ENCODE data around the gene C2orf42. TPM values are rescaled to one million over a fixed set of nuclear protein-coding genes. Genes with fewer than 3 reads are reported as not detected.

The C2orf42 gene
- total and polyA plus RNA-seq, 2 of the 4 experiments (the other 2 are of a cell fraction) = 7.5 to 31.5 TPM

DNA sequence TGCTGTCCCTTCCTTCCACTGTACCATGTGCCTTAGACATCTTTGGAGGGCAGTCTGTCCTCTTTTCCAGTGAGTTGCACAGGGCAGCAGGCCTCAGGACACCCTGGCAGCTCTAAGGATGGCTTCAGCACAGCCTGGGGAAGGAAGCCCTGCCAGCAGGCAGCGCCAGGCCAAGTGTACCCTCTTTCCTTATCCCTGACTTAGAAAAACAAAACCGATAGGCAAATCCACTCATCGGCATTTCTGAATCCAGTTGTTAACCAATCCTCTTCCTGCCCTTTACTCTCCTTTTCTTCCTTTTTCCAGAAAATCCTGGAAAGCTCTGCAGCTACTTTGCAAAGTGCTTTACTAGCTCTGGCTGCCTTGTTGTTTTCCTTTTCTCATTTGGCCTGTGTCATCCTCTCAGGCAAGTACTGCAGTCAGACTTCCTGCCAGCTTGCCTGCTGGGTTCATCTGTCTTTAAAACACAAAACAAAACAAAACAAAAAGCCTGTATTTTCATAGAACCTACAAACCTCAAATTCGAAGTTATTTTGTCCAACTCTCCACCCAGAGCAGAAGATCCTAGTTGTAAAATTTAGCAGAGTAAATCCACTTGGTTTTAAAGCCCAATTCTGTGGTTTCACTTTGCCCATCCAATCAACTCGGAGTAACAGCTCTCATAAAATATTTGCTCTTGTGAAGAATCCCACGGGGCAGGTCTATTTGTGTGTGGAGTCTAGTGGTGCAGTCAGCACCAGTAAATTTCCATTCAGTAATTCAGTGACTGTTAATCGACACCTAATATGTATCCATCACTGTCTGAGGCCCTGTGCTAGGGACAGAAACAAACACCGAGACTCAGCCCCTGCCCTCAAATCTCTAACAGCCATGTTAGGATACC, 58.3 kb downstream of the C2orf42 start:
- POLR2A ChIA-PET (ENCODE audit: unreplicated experiment) = interaction anchor here (0.5 to 1.0 kb wide), 3 partner anchors 8 to 37 kb away, joined by 3 read pairs; no protein-coding TSS in a partner anchor
- H3K4me2 ChIP-seq (ENCODE audit: low read depth, low read length) = peak overlapping the region; percentile 71
- H2BK15ac ChIP-seq (ENCODE audit: low read depth, low read length) = peak overlapping the region; percentile 71
- peak overlapping the region; percentile 84 for H2AFZ ChIP-seq (replicated peaks; ENCODE audit: low read length, poor library complexity)
- peak overlapping the region; percentile 81 for H2BK20ac ChIP-seq (ENCODE audit: low read depth, low read length)
- peak overlapping the region; percentile 95 for H3K23ac ChIP-seq (ENCODE audit: low read depth, low read length)
- no TSS peak for BruUV-seq (replicated peaks)
- H3K4me1 ChIP-seq (ENCODE audit: control insufficient read depth, insufficient read depth, low read length) = peaks cover 8% of the 10 kb centered on the region
- H2BK120ac ChIP-seq (ENCODE audit: low read depth, low read length) = peak overlapping the region; percentile 93
- CTCF ChIA-PET = interaction anchor here (0.6 to 1.4 kb wide), 5 partner anchors 43 to 221 kb away, joined by 3 to 5 read pairs (median 3); no protein-coding TSS in a partner anchor
- ATAC-seq (ENCODE audit: low read depth) (peak; percentile 63), DNase-seq (peak; percentile 63)
- H4K5ac ChIP-seq (ENCODE audit: low read depth, low read length) = peak overlapping the region; percentile 87
- H3K9me3 ChIP-seq (ENCODE audit: control insufficient read depth, insufficient read depth, low read length) = no peaks in the 10 kb centered on the region
- dilution Hi-C loops (cut with HindIII; ENCODE audit: low sequenced_read_pairs, unreplicated experiment) = no loop called here
- H3K18ac ChIP-seq (ENCODE audit: low read depth, low read length) = peak overlapping the region; percentile 63
- H2AK9ac ChIP-seq (replicated peaks; ENCODE audit: low read depth, low read length, poor library complexity) = peak overlapping the region; percentile 26
- peak overlapping the region; percentile 92 for H3K56ac ChIP-seq (ENCODE audit: extremely low read depth, insufficient read depth, low read length)
- peak overlapping the region; percentile 79; the same call in 1 of the 2 replicates for H2AK5ac ChIP-seq (ENCODE audit: low read depth, low read length)
- peaks cover 3% of the 10 kb centered on the region in 2 experiments; a peak in 1 of 4 replicates for H3K79me1 ChIP-seq (ENCODE audit: low read depth in 1 of 2, low read length in 2 of 2)
- peak overlapping the region; percentile 92 for H3K14ac ChIP-seq (replicated peaks; ENCODE audit: low read depth, low read length)
- H2BK5ac ChIP-seq (ENCODE audit: low read depth, low read length, poor library complexity, severe bottlenecking) = peak overlapping the region; percentile 94
- H4K20me1 ChIP-seq (ENCODE audit: insufficient read depth, low read length) = no peaks in the 10 kb centered on the region
- intact Hi-C loops (cut with micrococcal nuclease) = no loop called here
- H3K27me3 ChIP-seq (ENCODE audit: control insufficient read depth, insufficient read depth, low read length) = no peaks in the 10 kb centered on the region
- peak overlapping the region; percentile 68 for H3K9ac ChIP-seq (ENCODE audit: low read depth, low read length)
- in situ Hi-C loops (cut with MboI; ENCODE audit: low sequenced_read_pairs) = loop anchor here (5.0 kb wide), 1 partner anchor 40 kb away; no protein-coding TSS in a partner anchor
- peak overlapping the region; percentile 18; the same call in 1 of the 2 replicates for H3K4me3 ChIP-seq (ENCODE audit: insufficient read depth, low read depth, low read length)
- peak overlapping the region; percentile 61 to 87 for H4K8ac ChIP-seq (ENCODE audit: low read depth in 2 of 2, low read length in 2 of 2)
- H3K4ac ChIP-seq (ENCODE audit: low read depth, low read length) = peak overlapping the region; percentile 85
- peaks cover 4% of the 10 kb centered on the region; the same call in 1 of the 2 replicates for H3K9me1 ChIP-seq (ENCODE audit: insufficient read depth, low read length)
- no peaks in the 10 kb centered on the region for H3K36me3 ChIP-seq (ENCODE audit: control insufficient read depth, insufficient read depth, low read length)
- WGBS, 2 experiments (ENCODE audit: extremely low coverage in 2 of 2, insufficient read length in 1 of 2) = 10% methylated on average over 3 of the region's 8 CpGs; no CpG with 5 or more reads in 1 of the 2 experiments
- peak overlapping the region; percentile 93 for H4K91ac ChIP-seq (ENCODE audit: insufficient read depth, low read depth, low read length)
- H3K27ac ChIP-seq (ENCODE audit: insufficient read depth, low read length) = peak overlapping the region; percentile 79
- TF ChIP-seq RCOR1 (IDR thresholded peaks at IDR 0.05; ENCODE audit: insufficient replicate concordance, low read length) (no peak), MAZ (IDR thresholded peaks at IDR 0.05; ENCODE audit: borderline replicate concordance, low read depth, low read length) (no peak), SMC3 (IDR thresholded peaks at IDR 0.05; ENCODE audit: low read depth, low read length) (no peak), POLR2A (IDR thresholded peaks at IDR 0.05; ENCODE audit: low read depth, low read length) (no peak), CEBPB (IDR thresholded peaks at IDR 0.05; ENCODE audit: low read depth, low read length) (no peak), RAD21 (IDR thresholded peaks at IDR 0.05; ENCODE audit: low read length) (no peak), CHD1 (IDR thresholded peaks at IDR 0.05; ENCODE audit: low read depth, low read length) (no peak), BHLHE40 (IDR thresholded peaks at IDR 0.05; ENCODE audit: low read depth, low read length) (no peak), RFX5 (IDR thresholded peaks at IDR 0.05; ENCODE audit: low read depth, low read length) (no peak), NFE2L2 (IDR thresholded peaks at IDR 0.05; ENCODE audit: low read depth, low read length) (no peak; the same call in 1 of the 2 replicates)
- TF ChIP-seq, protein P1, sequence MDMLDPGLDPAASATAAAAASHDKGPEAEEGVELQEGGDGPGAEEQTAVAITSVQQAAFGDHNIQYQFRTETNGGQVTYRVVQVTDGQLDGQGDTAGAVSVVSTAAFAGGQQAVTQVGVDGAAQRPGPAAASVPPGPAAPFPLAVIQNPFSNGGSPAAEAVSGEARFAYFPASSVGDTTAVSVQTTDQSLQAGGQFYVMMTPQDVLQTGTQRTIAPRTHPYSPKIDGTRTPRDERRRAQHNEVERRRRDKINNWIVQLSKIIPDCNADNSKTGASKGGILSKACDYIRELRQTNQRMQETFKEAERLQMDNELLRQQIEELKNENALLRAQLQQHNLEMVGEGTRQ (IDR thresholded peaks at IDR 0.05; ENCODE audit: low read depth, low read length) = no peak
- TF ChIP-seq, protein P2, sequence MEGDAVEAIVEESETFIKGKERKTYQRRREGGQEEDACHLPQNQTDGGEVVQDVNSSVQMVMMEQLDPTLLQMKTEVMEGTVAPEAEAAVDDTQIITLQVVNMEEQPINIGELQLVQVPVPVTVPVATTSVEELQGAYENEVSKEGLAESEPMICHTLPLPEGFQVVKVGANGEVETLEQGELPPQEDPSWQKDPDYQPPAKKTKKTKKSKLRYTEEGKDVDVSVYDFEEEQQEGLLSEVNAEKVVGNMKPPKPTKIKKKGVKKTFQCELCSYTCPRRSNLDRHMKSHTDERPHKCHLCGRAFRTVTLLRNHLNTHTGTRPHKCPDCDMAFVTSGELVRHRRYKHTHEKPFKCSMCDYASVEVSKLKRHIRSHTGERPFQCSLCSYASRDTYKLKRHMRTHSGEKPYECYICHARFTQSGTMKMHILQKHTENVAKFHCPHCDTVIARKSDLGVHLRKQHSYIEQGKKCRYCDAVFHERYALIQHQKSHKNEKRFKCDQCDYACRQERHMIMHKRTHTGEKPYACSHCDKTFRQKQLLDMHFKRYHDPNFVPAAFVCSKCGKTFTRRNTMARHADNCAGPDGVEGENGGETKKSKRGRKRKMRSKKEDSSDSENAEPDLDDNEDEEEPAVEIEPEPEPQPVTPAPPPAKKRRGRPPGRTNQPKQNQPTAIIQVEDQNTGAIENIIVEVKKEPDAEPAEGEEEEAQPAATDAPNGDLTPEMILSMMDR (conservative IDR thresholded peaks at IDR 0.05; ENCODE audit: low read depth, low read length) = no peak
- TF ChIP-seq, protein P3, sequence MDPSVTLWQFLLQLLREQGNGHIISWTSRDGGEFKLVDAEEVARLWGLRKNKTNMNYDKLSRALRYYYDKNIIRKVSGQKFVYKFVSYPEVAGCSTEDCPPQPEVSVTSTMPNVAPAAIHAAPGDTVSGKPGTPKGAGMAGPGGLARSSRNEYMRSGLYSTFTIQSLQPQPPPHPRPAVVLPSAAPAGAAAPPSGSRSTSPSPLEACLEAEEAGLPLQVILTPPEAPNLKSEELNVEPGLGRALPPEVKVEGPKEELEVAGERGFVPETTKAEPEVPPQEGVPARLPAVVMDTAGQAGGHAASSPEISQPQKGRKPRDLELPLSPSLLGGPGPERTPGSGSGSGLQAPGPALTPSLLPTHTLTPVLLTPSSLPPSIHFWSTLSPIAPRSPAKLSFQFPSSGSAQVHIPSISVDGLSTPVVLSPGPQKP (IDR thresholded peaks at IDR 0.05; ENCODE audit: borderline replicate concordance, low read depth, low read length) = no peak
